ENCODE results near the gene OR10J4. TPM values are rescaled to one million over a fixed set of nuclear protein-coding genes. Genes with fewer than 3 reads are reported as not detected.
"Not testable (repeated sequence)": the region's sequence is repeated elsewhere in the genome, so short reads cannot be mapped to it uniquely, and the experiment has no call there.

OR10J4 gene
- polyA plus RNA-seq, 1 of the 3 experiments (the other 2 are of a cell fraction) = not detected

GRCh38 chr1:159448181-159448580 lies 16.2 kb downstream of the OR10J4 start:
- no peaks in the 10 kb centered on the region for H3K4me1 ChIP-seq (ENCODE audit: control insufficient read depth in 1 of 2, insufficient read depth in 2 of 2, low read depth in 1 of 2, low read length in 1 of 2)
- peaks cover 6% of the 10 kb centered on the region; the same call in 1 of the 2 replicates for H3K9me3 ChIP-seq
- H3K79me2 ChIP-seq (ENCODE audit: insufficient read depth) = no peaks in the 10 kb centered on the region
- TF ChIP-seq MEF2A (IDR thresholded peaks at IDR 0.05; ENCODE audit: borderline replicate concordance, low read depth) (no peak), FOSL2 (IDR thresholded peaks at IDR 0.05; ENCODE audit: borderline replicate concordance, low read depth) (no peak), REST (IDR thresholded peaks at IDR 0.05; ENCODE audit: low read depth, low read length) (no peak), JUND (IDR thresholded peaks at IDR 0.05) (no peak), IRF3 (IDR thresholded peaks at IDR 0.05; ENCODE audit: low read depth, low read length) (no peak), RAD21 (IDR thresholded peaks at IDR 0.05; ENCODE audit: low read length) (no peak), YY1 (IDR thresholded peaks at IDR 0.05; ENCODE audit: low read depth) (no peak), SIN3A (IDR thresholded peaks at IDR 0.05; ENCODE audit: borderline replicate concordance, low read depth, low read length) (no peak), CHD2 (IDR thresholded peaks at IDR 0.05; ENCODE audit: low read length, partially characterized antibody) (no peak), GATA2 (CRISPR knock-in tag; IDR thresholded peaks at IDR 0.05) (no peak), NFIC (IDR thresholded peaks at IDR 0.05; ENCODE audit: borderline replicate concordance) (no peak), TCF12 (IDR thresholded peaks at IDR 0.05) (no peak), CTCF (IDR thresholded peaks at IDR 0.05) (no peak), FOXJ3 (CRISPR knock-in tag; IDR thresholded peaks at IDR 0.05) (no peak), TAF1 (IDR thresholded peaks at IDR 0.05; ENCODE audit: borderline replicate concordance, low read depth, low read length) (no peak), RCOR1 (IDR thresholded peaks at IDR 0.05; ENCODE audit: low read length) (no peak), USF1 (IDR thresholded peaks at IDR 0.05; ENCODE audit: borderline replicate concordance, low read depth) (no peak), ZBTB33 (IDR thresholded peaks at IDR 0.05; ENCODE audit: borderline replicate concordance, low read depth) (no peak)
- no peaks in the 10 kb centered on the region for H3F3A ChIP-seq (replicated peaks; ENCODE audit: insufficient read depth)
- WGBS (ENCODE audit: low lambda C conversion rate) = 6% methylated on average over 1 of the region's 1 CpG
- no peak overlapping the region for H3K4me2 ChIP-seq
- H3K4me3 ChIP-seq (ENCODE audit: low read depth in 2 of 2, low read length in 1 of 2) = no peak overlapping the region
- no peak overlapping the region for H3K9ac ChIP-seq
- no peaks in the 10 kb centered on the region for H3K36me3 ChIP-seq (replicated peaks in 1 of 2; ENCODE audit: control insufficient read depth in 1 of 2, insufficient read depth in 2 of 2, low read length in 1 of 2)
- H2AFZ ChIP-seq (ENCODE audit: low read depth) = no peak overlapping the region
- CTCF ChIA-PET = no interaction called here
- POLR2A ChIA-PET = no interaction called here
- DNase-seq = no peak
- no peak overlapping the region for H3K27ac ChIP-seq (ENCODE audit: low read depth in 2 of 2, low read length in 1 of 2)
- H3K27me3 ChIP-seq (ENCODE audit: insufficient read depth) = no peaks in the 10 kb centered on the region
- no peaks in the 10 kb centered on the region for H4K20me1 ChIP-seq (ENCODE audit: insufficient read depth)
- no peaks in the 10 kb centered on the region for H3K9me2 ChIP-seq

GRCh38 chr1:159449605-159450004 lies 17.6 kb downstream of the OR10J4 start:
- H3K27me3 ChIP-seq (ENCODE audit: insufficient read depth); CTCF ChIA-PET; H2AFZ ChIP-seq (ENCODE audit: low read depth); H3K36me3 ChIP-seq (replicated peaks in 1 of 2; ENCODE audit: control insufficient read depth in 1 of 2, insufficient read depth in 2 of 2, low read length in 1 of 2); POLR2A ChIA-PET; H3K4me3 ChIP-seq (ENCODE audit: low read depth in 2 of 2, low read length in 1 of 2); H3K9me2 ChIP-seq; H3K9me3 ChIP-seq; H3K27ac ChIP-seq (ENCODE audit: low read depth in 2 of 2, low read length in 1 of 2); H3K9ac ChIP-seq; H3F3A ChIP-seq (replicated peaks; ENCODE audit: insufficient read depth); H3K4me1 ChIP-seq (ENCODE audit: control insufficient read depth in 1 of 2, insufficient read depth in 2 of 2, low read depth in 1 of 2, low read length in 1 of 2); DNase-seq; H3K79me2 ChIP-seq (ENCODE audit: insufficient read depth); H3K4me2 ChIP-seq; H4K20me1 ChIP-seq (ENCODE audit: insufficient read depth): not testable (repeated sequence)
- WGBS (ENCODE audit: low lambda C conversion rate) = no CpG with 5 or more reads among the region's 23 CpGs

Measured in SK-N-SH (cell line).